Measurements from ENCODE around the gene FIBCD1. TPM values are rescaled to one million over a fixed set of nuclear protein-coding genes. Genes with fewer than 3 reads are reported as not detected.

FIBCD1 gene
- total RNA-seq, 4 donors from 2014 or later = 1.4 to 1.7 TPM; not detected in 2

- ATAC-seq = no peak
- Histone ChIP-seq H3K4me3 (no peak overlapping the region), H3K36me3 (peaks cover 0 to 87% of the 10 kb centered on the region in 2 donors), H3K9me3 (no peaks in the 10 kb centered on the region), H3K27ac (no peak overlapping the region), H3K4me1 (peaks cover 0 to 62% (median 5%) of the 10 kb centered on the region in 3 donors), H3K27me3 (no peaks in the 10 kb centered on the region)
- TF ChIP-seq POLR2AphosphoS5 (IDR thresholded peaks at IDR 0.05) = no peak
- no peak for TF ChIP-seq EP300 (IDR thresholded peaks at IDR 0.05)
- no peak for TF ChIP-seq CTCF (IDR thresholded peaks at IDR 0.05)
- TF ChIP-seq POLR2A (IDR thresholded peaks at IDR 0.05) = no peak
- WGBS, 2 donors (ENCODE audit: low coverage in 1 of 2) = 70% methylated on average over 3 of the region's 9 CpGs; no CpG with 5 or more reads in 1 of the 2 donors
These were observed 48.9 kb downstream of the FIBCD1 start for GRCh38 chr9:130890124-130890523.

- H3K4me3 ChIP-seq = no peak overlapping the region
- H3K4me1 ChIP-seq = peaks cover 0 to 53% (median 5%) of the 10 kb centered on the region in 3 donors
- ATAC-seq = no peak
- TF ChIP-seq EP300 (IDR thresholded peaks at IDR 0.05) (no peak), POLR2AphosphoS5 (IDR thresholded peaks at IDR 0.05) (no peak), POLR2A (IDR thresholded peaks at IDR 0.05) (no peak)
- H3K9me3 ChIP-seq = no peaks in the 10 kb centered on the region
- 100% methylated on average over 1 of the region's 22 CpGs; no CpG with 5 or more reads in 1 of the 2 donors for WGBS, 2 donors (ENCODE audit: low coverage in 1 of 2)
- H3K36me3 ChIP-seq = peaks cover 0 to 99% of the 10 kb centered on the region in 2 donors
- H3K27me3 ChIP-seq = no peaks in the 10 kb centered on the region
- peak overlapping the region in 2 of 4 donors; percentile 44 to 56 for H3K27ac ChIP-seq
These were observed 50.7 kb downstream of the FIBCD1 start for GRCh38 chr9:130888146-130888885.

GRCh38 chr9:130887494-130888144 is 51.4 kb downstream of the FIBCD1 start:
- Histone ChIP-seq H3K27me3 (no peaks in the 10 kb centered on the region), H3K4me3 (no peak overlapping the region), H3K9me3 (no peaks in the 10 kb centered on the region), H3K36me3 (peaks cover 0 to 99% of the 10 kb centered on the region in 2 donors), H3K4me1 (peaks cover 0 to 46% (median 5%) of the 10 kb centered on the region in 3 donors), H3K27ac (peak overlapping the region in 2 of 4 donors; percentile 44 to 56)
- no peak for TF ChIP-seq CTCF (IDR thresholded peaks at IDR 0.05)
- TF ChIP-seq POLR2A (IDR thresholded peaks at IDR 0.05) = no peak
- TF ChIP-seq POLR2AphosphoS5 (IDR thresholded peaks at IDR 0.05) = no peak
- TF ChIP-seq EP300 (IDR thresholded peaks at IDR 0.05) = no peak
- no peak for ATAC-seq
- WGBS, 2 donors (ENCODE audit: low coverage in 1 of 2) = 42 to 45% methylated on average over 10 of the region's 25 CpGs

- no peak overlapping the region for H3K4me3 ChIP-seq
- H3K4me1 ChIP-seq = peaks cover 0 to 41% (median 5%) of the 10 kb centered on the region in 3 donors
- no peak for ATAC-seq
- H3K27me3 ChIP-seq = no peaks in the 10 kb centered on the region
- H3K36me3 ChIP-seq = peaks cover 0 to 99% of the 10 kb centered on the region in 2 donors
- H3K9me3 ChIP-seq = no peaks in the 10 kb centered on the region
- no peak for TF ChIP-seq POLR2AphosphoS5 (IDR thresholded peaks at IDR 0.05)
- TF ChIP-seq POLR2A (IDR thresholded peaks at IDR 0.05) = no peak
- no peak for TF ChIP-seq EP300 (IDR thresholded peaks at IDR 0.05)
- no peak for TF ChIP-seq CTCF (IDR thresholded peaks at IDR 0.05)
- H3K27ac ChIP-seq = peak overlapping the region in 2 of 4 donors; percentile 19 to 56
- WGBS, 2 donors (ENCODE audit: low coverage in 1 of 2) = 73 to 79% methylated on average over 17 to 20 of the region's 23 CpGs
These were observed 52.1 kb downstream of the FIBCD1 start for GRCh38 chr9:130886981-130887380.

GRCh38 chr9:130885484-130886375 is 53.3 kb downstream of the FIBCD1 start:
- H3K4me3 ChIP-seq = no peak overlapping the region
- WGBS, 2 donors (ENCODE audit: low coverage in 1 of 2) = 75% methylated on average over 13 of the region's 35 CpGs; no CpG with 5 or more reads in 1 of the 2 donors
- no peak for TF ChIP-seq CTCF (IDR thresholded peaks at IDR 0.05)
- TF ChIP-seq EP300 (IDR thresholded peaks at IDR 0.05) = no peak
- no peak for TF ChIP-seq POLR2A (IDR thresholded peaks at IDR 0.05)
- no peak for TF ChIP-seq POLR2AphosphoS5 (IDR thresholded peaks at IDR 0.05)
- H3K27me3 ChIP-seq = no peaks in the 10 kb centered on the region
- no peak for ATAC-seq
- H3K9me3 ChIP-seq = no peaks in the 10 kb centered on the region
- H3K4me1 ChIP-seq = peaks cover 0 to 41% (median 5%) of the 10 kb centered on the region in 3 donors
- H3K27ac ChIP-seq = peak overlapping the region in 2 of 4 donors; percentile 30 to 56
- peaks cover 0 to 100% of the 10 kb centered on the region in 2 donors for H3K36me3 ChIP-seq
